Astrocyte (in vitro differentiated cells and primary cell): ENCODE data around the gene ARHGEF10L.
A peak's percentile ranks its signal among the peaks of the same experiment; 100 is the strongest.

Source experiments
- EZH2 ChIP-seq: IDR thresholded peaks from 2 replicates; pipeline ENCODE4 v1.6.1; 2012; ENCODE audit warnings: mild to moderate bottlenecking, low read length, inconsistent platforms; ENCODE audit not compliant: insufficient read depth
- TF ChIP-seq, protein P1 (sequence below): IDR thresholded peaks from 2 replicates; pipeline ENCODE4 v1.5.1; 2011; ENCODE audit warnings: low read depth, mild to moderate bottlenecking, inconsistent platforms, low read length, moderate library complexity; ENCODE audit not compliant: insufficient read depth

GRCh38 chr1:17606826-17607440, 67.4 kb downstream of the ARHGEF10L start:
- TF ChIP-seq, protein P1, sequence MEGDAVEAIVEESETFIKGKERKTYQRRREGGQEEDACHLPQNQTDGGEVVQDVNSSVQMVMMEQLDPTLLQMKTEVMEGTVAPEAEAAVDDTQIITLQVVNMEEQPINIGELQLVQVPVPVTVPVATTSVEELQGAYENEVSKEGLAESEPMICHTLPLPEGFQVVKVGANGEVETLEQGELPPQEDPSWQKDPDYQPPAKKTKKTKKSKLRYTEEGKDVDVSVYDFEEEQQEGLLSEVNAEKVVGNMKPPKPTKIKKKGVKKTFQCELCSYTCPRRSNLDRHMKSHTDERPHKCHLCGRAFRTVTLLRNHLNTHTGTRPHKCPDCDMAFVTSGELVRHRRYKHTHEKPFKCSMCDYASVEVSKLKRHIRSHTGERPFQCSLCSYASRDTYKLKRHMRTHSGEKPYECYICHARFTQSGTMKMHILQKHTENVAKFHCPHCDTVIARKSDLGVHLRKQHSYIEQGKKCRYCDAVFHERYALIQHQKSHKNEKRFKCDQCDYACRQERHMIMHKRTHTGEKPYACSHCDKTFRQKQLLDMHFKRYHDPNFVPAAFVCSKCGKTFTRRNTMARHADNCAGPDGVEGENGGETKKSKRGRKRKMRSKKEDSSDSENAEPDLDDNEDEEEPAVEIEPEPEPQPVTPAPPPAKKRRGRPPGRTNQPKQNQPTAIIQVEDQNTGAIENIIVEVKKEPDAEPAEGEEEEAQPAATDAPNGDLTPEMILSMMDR = peak; percentile 90
- TF ChIP-seq EZH2 = no peak
